ENCODE results near the gene HUWE1. TPM values are rescaled to one million over a fixed set of nuclear protein-coding genes. Genes with fewer than 3 reads are reported as not detected.
"Not testable (repeated sequence)": the region's sequence is repeated elsewhere in the genome, so short reads cannot be mapped to it uniquely, and the experiment has no call there.

Gene HUWE1
- total and polyA plus RNA-seq, 11 donors, result 34.7 to 222 (median 162) TPM

GRCh38 chrX:53511322-53511721, 175.2 kb downstream of the HUWE1 start:
- TF ChIP-seq, protein P1, sequence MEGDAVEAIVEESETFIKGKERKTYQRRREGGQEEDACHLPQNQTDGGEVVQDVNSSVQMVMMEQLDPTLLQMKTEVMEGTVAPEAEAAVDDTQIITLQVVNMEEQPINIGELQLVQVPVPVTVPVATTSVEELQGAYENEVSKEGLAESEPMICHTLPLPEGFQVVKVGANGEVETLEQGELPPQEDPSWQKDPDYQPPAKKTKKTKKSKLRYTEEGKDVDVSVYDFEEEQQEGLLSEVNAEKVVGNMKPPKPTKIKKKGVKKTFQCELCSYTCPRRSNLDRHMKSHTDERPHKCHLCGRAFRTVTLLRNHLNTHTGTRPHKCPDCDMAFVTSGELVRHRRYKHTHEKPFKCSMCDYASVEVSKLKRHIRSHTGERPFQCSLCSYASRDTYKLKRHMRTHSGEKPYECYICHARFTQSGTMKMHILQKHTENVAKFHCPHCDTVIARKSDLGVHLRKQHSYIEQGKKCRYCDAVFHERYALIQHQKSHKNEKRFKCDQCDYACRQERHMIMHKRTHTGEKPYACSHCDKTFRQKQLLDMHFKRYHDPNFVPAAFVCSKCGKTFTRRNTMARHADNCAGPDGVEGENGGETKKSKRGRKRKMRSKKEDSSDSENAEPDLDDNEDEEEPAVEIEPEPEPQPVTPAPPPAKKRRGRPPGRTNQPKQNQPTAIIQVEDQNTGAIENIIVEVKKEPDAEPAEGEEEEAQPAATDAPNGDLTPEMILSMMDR (IDR thresholded peaks at IDR 0.05), result no peak
- TF ChIP-seq POLR2A (IDR thresholded peaks at IDR 0.05), result no peak
- no peak overlapping the region for H3K27ac ChIP-seq
- DNase-seq (no peak), ATAC-seq (no peak)
- H3K4me1 ChIP-seq, result no peaks in the 10 kb centered on the region
- H3K36me3 ChIP-seq, result no peaks in the 10 kb centered on the region
- intact Hi-C loops (cut with DNase I), result no loop called here
- no peaks in the 10 kb centered on the region for H3K9me3 ChIP-seq
- peaks cover 0 to 22% (median 0%) of the 10 kb centered on the region in 9 donors for H3K27me3 ChIP-seq
- no peak overlapping the region for H3K4me3 ChIP-seq
- 90 to 100% (median 96%) methylated on average over 2 of the region's 2 CpGs for WGBS, 4 donors

GRCh38 chrX:53504035-53504434, 182.5 kb downstream of the HUWE1 start:
- H3K27me3 ChIP-seq; H3K4me3 ChIP-seq; DNase-seq; H3K36me3 ChIP-seq; H3K27ac ChIP-seq; intact Hi-C loops (cut with DNase I); ATAC-seq; H3K4me1 ChIP-seq; H3K9me3 ChIP-seq: not testable (repeated sequence)
- 88 to 97% (median 90%) methylated on average over 2 to 27 of the region's 28 CpGs for WGBS, 4 donors

- intact Hi-C loops (cut with DNase I), result no loop called here
- ATAC-seq, result no peak
Measured at GRCh38 chrX:53494436-53494835, 192.1 kb downstream of the HUWE1 start.

DNA sequence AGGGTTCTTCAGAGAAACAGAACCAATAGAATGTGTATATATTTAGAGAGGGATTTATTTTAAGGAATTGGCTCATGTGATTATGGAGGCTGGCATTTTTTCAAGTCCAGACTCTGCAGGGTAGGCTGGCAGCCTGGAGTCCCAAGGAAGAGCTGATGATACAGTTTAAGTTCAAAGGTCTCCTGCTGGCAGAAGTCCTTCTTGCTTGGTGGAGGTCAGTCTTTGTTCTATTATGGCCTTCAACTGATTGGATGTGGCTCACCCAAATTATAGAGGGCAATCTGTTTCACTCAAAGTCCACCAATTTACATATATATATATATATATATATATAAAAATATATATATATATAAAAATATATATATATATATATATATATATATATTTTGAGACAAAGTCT, 200.2 kb downstream of the HUWE1 start:
- Histone ChIP-seq H3K4me3 (no peak overlapping the region), H3K27me3 (peaks cover 0 to 36% (median 0%) of the 10 kb centered on the region in 9 donors), H3K4me1 (no peaks in the 10 kb centered on the region), H3K27ac (no peak overlapping the region), H3K9me3 (peaks cover 0 to 16% (median 0%) of the 10 kb centered on the region in 12 donors), H3K36me3 (no peaks in the 10 kb centered on the region)
- intact Hi-C loops (cut with DNase I), result no loop called here
- DNase-seq (no peak), ATAC-seq (peak in 1 of 4 donors; percentile 34)
- no peak for TF ChIP-seq POLR2A (IDR thresholded peaks at IDR 0.05)
- TF ChIP-seq, protein P1 (IDR thresholded peaks at IDR 0.05), result no peak

More at GRCh38 chrX:53494436-53494835, 192.1 kb downstream of the HUWE1 start:
- no peak overlapping the region for H3K4me3 ChIP-seq
- no peak overlapping the region for H3K27ac ChIP-seq
- H3K36me3 ChIP-seq, result no peaks in the 10 kb centered on the region
- H3K9me3 ChIP-seq, result no peaks in the 10 kb centered on the region
- H3K4me1 ChIP-seq, result no peaks in the 10 kb centered on the region
- peaks cover 0 to 34% (median 0%) of the 10 kb centered on the region in 9 donors for H3K27me3 ChIP-seq
- TF ChIP-seq, protein P1 (IDR thresholded peaks at IDR 0.05), result no peak
- TF ChIP-seq POLR2A (IDR thresholded peaks at IDR 0.05), result no peak
- DNase-seq, result no peak

GRCh38 chrX:53483838-53484405, 202.6 kb downstream of the HUWE1 start:
- 71 to 94% (median 89%) methylated on average over 2 of the region's 2 CpGs for WGBS, 4 donors
- intact Hi-C loops (cut with DNase I), result no loop called here
- no peaks in the 10 kb centered on the region for H3K36me3 ChIP-seq
- ATAC-seq (no peak), DNase-seq (no peak)
- TF ChIP-seq, protein P1 (IDR thresholded peaks at IDR 0.05), result no peak
- TF ChIP-seq POLR2A (IDR thresholded peaks at IDR 0.05), result no peak
- H3K4me1 ChIP-seq, result no peaks in the 10 kb centered on the region
- H3K4me3 ChIP-seq, result no peak overlapping the region
- no peak overlapping the region for H3K27ac ChIP-seq
- peaks cover 0 to 34% (median 0%) of the 10 kb centered on the region in 9 donors for H3K27me3 ChIP-seq
- H3K9me3 ChIP-seq, result peaks cover 0 to 16% (median 0%) of the 10 kb centered on the region in 12 donors

Measured in heart left ventricle (tissue), 16 donors.